Choroid plexus epithelial cell (primary cell): ENCODE measurements around the gene ZFP1.
"Not testable (repeated sequence)": the region's sequence is repeated elsewhere in the genome, so short reads cannot be mapped to it uniquely, and the experiment has no call there.

ENCODE experiments used
- DNase-seq: peaks from one replicate; pipeline ENCODE4 v3.0.0-alpha.2; 2010; ENCODE audit warnings: low read depth
- H3K4me3 ChIP-seq: 2 replicates; pipeline ENCODE4 v1.5.1; 2011; ENCODE audit warnings: low read depth, mild to moderate bottlenecking, control low read depth, low read length, moderate library complexity
- CTCF ChIP-seq: conservative IDR thresholded peaks from 2 replicates; pipeline ENCODE4 v1.5.1; 2011; ENCODE audit warnings: low read depth, mild to moderate bottlenecking, control low read depth, inconsistent platforms, low read length, moderate library complexity

ZFP1 gene

DNA sequence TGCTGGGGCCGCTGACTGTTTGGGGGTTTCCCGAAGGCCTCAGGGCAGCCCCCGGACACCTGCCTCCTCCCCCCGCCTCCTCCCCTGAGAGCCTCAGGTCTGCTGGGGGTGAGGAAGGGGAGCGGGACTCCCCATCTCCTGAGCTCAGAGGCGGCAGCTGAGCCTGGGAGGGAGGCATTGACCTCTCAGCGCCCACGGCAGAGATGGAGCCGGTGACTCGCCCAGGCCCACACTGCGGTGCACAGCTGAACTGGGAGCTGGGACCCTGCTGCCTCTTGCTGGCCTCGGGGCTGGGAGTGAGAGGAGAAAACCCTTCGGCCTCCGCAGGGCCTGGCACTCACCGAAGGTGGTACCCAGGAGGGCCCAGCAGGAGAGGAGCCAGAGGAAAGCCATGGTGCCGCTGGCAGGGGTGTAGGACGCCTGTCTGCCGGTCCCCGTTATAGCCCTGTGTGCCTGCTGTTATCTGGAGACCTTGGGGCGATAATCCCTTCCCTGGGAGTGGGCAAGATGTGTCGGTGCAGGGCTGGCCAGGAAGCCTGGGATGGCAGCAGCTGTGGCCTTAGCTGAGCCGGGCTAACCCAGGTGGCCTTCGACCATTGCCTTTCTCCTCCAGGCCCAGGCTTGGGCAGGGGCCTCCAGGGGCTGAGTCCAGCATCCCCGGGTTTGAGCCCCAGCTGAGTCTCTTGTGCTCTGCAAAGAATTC is 58.6 kb downstream of the ZFP1 start, which contains the start of gene CTRB2:
TSS of gene CTRB2 (minus strand) at position 413 of the 703 bp plus-strand sequence. CDS start at position 393, 20 bp downstream.
- no peak for DNase-seq
- H3K4me3 ChIP-seq = no peak within 1 kb of the TSS
- TF ChIP-seq CTCF = no peak

DNA sequence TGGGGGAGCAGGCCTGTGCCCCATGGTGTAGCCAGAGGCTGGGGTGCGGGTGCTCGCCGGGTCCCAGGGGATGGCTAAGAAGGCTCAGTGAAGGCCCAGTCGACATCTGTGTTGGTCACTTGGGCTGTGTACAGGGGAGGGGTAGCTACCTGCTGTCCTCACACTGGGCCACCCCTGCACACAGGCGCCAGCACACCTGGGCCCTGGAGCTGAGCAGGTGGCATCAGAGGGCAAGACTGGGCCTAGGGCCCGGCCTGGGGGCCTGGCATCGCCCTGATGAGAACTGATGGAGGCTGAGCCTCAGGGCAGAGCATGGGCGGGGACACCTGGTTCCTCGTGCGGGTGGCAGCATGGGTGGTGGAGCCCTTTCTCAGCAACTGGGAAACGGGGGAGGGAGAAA is 59.5 kb downstream of the ZFP1 start:
- H3K4me3 ChIP-seq = no peak overlapping the region

GRCh38 chr16:75208242-75208825 is 60.0 kb downstream of the ZFP1 start:
- no peak overlapping the region for H3K4me3 ChIP-seq
- no peak for TF ChIP-seq CTCF
- no peak for DNase-seq

More for the DNA sequence above, 59.5 kb downstream of the ZFP1 start:
- no peak for TF ChIP-seq CTCF
- DNase-seq = no peak

DNA sequence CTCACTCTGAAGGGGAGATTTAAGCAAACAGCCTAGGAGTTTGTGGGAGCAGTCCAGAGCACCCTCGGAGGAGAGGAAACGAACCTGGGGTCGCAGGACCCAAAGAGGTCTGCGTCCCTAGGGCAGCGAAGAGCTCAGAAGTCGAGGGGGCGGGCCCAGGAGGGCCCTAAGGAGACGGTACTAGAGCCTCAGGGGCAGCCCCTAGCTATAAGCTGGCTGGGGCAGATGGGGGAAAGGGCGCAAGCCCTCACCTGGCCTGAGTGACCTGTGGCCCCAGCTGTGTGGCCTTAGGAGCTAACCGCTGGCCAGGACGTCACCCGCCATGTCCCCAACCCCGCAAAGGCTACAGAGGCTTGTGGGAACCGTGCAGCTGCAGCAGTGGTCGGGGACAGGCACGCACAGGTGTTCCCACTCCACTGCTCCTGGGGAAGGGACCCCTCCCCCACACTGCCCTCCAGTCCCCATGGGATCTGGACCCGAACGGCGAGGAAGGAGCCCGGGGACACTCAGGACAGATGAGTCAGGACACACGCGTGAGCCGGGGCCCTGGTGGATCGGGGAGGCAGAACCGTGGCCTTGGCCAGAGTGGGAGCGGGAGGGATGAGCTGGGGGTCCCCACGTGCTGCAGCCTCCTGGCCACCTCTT is 60.7 kb downstream of the ZFP1 start:
- H3K4me3 ChIP-seq = no peak overlapping the region
- no peak for DNase-seq
- no peak for TF ChIP-seq CTCF

GRCh38 chr16:75209514-75209913 is 61.2 kb downstream of the ZFP1 start:
- DNase-seq, H3K4me3 ChIP-seq: not testable (repeated sequence)

DNA sequence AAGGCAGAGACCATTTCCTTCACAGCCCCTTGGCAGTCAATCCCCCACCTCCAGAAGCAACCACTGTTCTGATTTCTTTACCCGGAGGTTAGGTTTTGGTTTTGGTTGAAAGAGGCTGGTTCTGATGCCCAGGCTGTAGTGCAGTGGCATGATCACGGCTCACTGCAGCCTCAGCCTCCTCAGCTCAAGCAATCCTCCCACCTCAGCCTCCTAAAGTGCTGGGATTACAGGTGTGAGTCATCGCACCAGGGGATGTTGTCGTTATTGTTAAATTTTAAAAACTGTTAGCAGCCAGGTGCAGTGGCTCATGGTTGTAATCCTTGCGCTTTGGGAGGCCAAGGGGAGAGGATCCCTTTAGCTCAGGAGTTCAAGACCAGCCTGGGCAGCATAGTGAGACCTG is 61.6 kb downstream of the ZFP1 start:
- no peak for DNase-seq
- TF ChIP-seq CTCF = no peak
- H3K4me3 ChIP-seq = no peak overlapping the region

GRCh38 chr16:75211286-75211685 is 63.0 kb downstream of the ZFP1 start:
- H3K4me3 ChIP-seq, DNase-seq: not testable (repeated sequence)

- no peak overlapping the region for H3K4me3 ChIP-seq
- no peak for DNase-seq
- TF ChIP-seq CTCF = no peak
These were observed 67.8 kb downstream of the ZFP1 start for GRCh38 chr16:75216127-75216526.
